H1 (cell line): ENCODE results near the gene PPP2R3A. TPM values are rescaled to one million over a fixed set of nuclear protein-coding genes. Genes with fewer than 3 reads are reported as not detected.
"Not testable (repeated sequence)": the region's sequence is repeated elsewhere in the genome, so short reads cannot be mapped to it uniquely, and the experiment has no call there.

Experiments
- CTCF ChIA-PET: fragments of 300-600 bp; sonication (Branson Sonifier 250); formaldehyde crosslinking; loops from one replicate; lab custom pipeline; 2021; ENCODE audit not compliant: partially characterized antibody; lab: Charles Lee
- POLR2A ChIA-PET: fragments of 300-600 bp; sonication (Branson Sonifier 250); formaldehyde crosslinking; loops from one replicate; lab custom pipeline; 2021; ENCODE audit warnings: inconsistent platforms; ENCODE audit not compliant: partially characterized antibody; lab: Charles Lee
- DNase-seq, 2 experiments: peaks; one replicate each; pipeline versions ENCODE4 v3.0.0 to v3.0.0-alpha.2; 2010 to 2022; ENCODE audit warnings: low spot score in 2 of 2, low read depth in 1 of 2, mixed read lengths in 1 of 2
- FAIRE-seq: peaks from 2 replicates; lab custom pipeline; 2011; peaks lifted over from hg19 to GRCh38; lab: Jason Lieb, UNC
- H2AFZ ChIP-seq: 2 replicates; pipeline ENCODE4 v1.8.1; 2012; ENCODE audit warnings: low read length, inconsistent platforms
- H2AK5ac ChIP-seq: 2 replicates; pipeline ENCODE4 v1.6.1; 2013; ENCODE audit warnings: low read depth, low read length
- H2BK120ac ChIP-seq: replicated peaks from 2 replicates; pipeline ENCODE3; 2013; ENCODE audit warnings: low read depth, low read length, inconsistent platforms
- H2BK12ac ChIP-seq: 2 replicates; pipeline ENCODE4 v1.6.1; 2013; ENCODE audit warnings: low read depth, low read length
- H2BK15ac ChIP-seq: 2 replicates; pipeline ENCODE4 v1.6.1; 2013; ENCODE audit warnings: low read length
- H2BK20ac ChIP-seq: 2 replicates; pipeline ENCODE4 v1.6.1; 2013; ENCODE audit warnings: low read length
- H2BK5ac ChIP-seq: 2 replicates; pipeline ENCODE4 v1.6.1; 2013; ENCODE audit warnings: low read depth, low read length
- H3K14ac ChIP-seq: 2 replicates; pipeline ENCODE4 v1.6.1; 2013; ENCODE audit warnings: inconsistent platforms; ENCODE audit not compliant: insufficient read length
- H3K18ac ChIP-seq: 2 replicates; pipeline ENCODE4 v1.6.1; 2013; ENCODE audit warnings: low read length; ENCODE audit errors: extremely low read depth
- H3K23ac ChIP-seq: 2 replicates; pipeline ENCODE4 v1.6.1; 2013; ENCODE audit warnings: inconsistent platforms; ENCODE audit not compliant: insufficient read length
- H3K23me2 ChIP-seq: 2 replicates; pipeline ENCODE4 v1.6.1; 2013; ENCODE audit warnings: low read depth, low read length
- H3K27ac ChIP-seq: 2 replicates; pipeline ENCODE4 v1.6.1; 2011; ENCODE audit warnings: low read depth, low read length, inconsistent platforms
- H3K27me3 ChIP-seq, 4 experiments: replicated peaks in 1 of 4; 1 replicate in 1 of 4; 2 replicates in 3 of 4; pipeline versions ENCODE4 v1.6.1 to v1.8.1; 2011 to 2013; ENCODE audit warnings: low read length in 3 of 4, mild to moderate bottlenecking in 3 of 4, inconsistent platforms in 2 of 4, mixed read lengths in 2 of 4, moderate library complexity in 1 of 4; ENCODE audit not compliant: control insufficient read depth in 3 of 4, insufficient read depth in 3 of 4; ENCODE audit errors: extremely low read depth in 1 of 4
- H3K36me3 ChIP-seq, 4 experiments: 2 replicates each; pipeline versions ENCODE4 v1.6.1 to v1.8.1; 2011 to 2013; ENCODE audit warnings: mild to moderate bottlenecking in 4 of 4, low read length in 3 of 4, moderate library complexity in 2 of 4, control low read depth in 1 of 4, inconsistent platforms in 1 of 4; ENCODE audit not compliant: insufficient read depth in 4 of 4, control insufficient read depth in 2 of 4
- H3K4ac ChIP-seq: replicated peaks from 2 replicates; pipeline ENCODE3; 2013; ENCODE audit warnings: low read length, low read depth, mixed read lengths, inconsistent platforms; ENCODE audit not compliant: insufficient read length
- H3K4me1 ChIP-seq, 4 experiments: replicated peaks in 1 of 4; 1 replicate in 1 of 4; 2 replicates in 3 of 4; pipeline versions ENCODE4 v1.6.1 to v1.8.1; 2011 to 2013; ENCODE audit warnings: low read length in 3 of 4, inconsistent platforms in 2 of 4, mixed read lengths in 1 of 4; ENCODE audit not compliant: insufficient read depth in 4 of 4, control insufficient read depth in 3 of 4
- H3K4me2 ChIP-seq, 2 experiments: 2 replicates each; pipeline versions ENCODE4 v1.6.1 to v1.8.1; 2011 to 2013; ENCODE audit warnings: low read depth in 2 of 2, low read length in 2 of 2, control low read depth in 1 of 2, inconsistent platforms in 1 of 2, mild to moderate bottlenecking in 1 of 2; ENCODE audit not compliant: insufficient read depth in 1 of 2
- H3K4me3 ChIP-seq, 4 experiments: fragments of 200-600, 300-600 bp in 1 of 4; sonication (generic), shearing (Covaris generic), sonication (Bioruptor Twin) in 1 of 4; 2 replicates each; pipeline versions ENCODE4 v1.5.1 to v1.8.1; 2011 to 2016; ENCODE audit warnings: low read length in 4 of 4, low read depth in 3 of 4, control low read depth in 2 of 4, inconsistent platforms in 2 of 4, mild to moderate bottlenecking in 2 of 4, mixed read lengths in 1 of 4, moderate library complexity in 1 of 4; ENCODE audit not compliant: insufficient read depth in 2 of 4; ENCODE audit errors: extremely low read depth in 1 of 4
- H3K56ac ChIP-seq: replicated peaks from 2 replicates; pipeline ENCODE3; 2013; ENCODE audit warnings: low read depth, mild to moderate bottlenecking, mixed read lengths, low read length, inconsistent platforms; ENCODE audit not compliant: insufficient read length
- H3K79me1 ChIP-seq: 2 replicates; pipeline ENCODE4 v1.6.1; 2013; ENCODE audit warnings: low read depth, low read length, control low read depth
- H3K79me2 ChIP-seq, 2 experiments: 2 replicates each; pipeline versions ENCODE4 v1.6.1 to v1.8.1; 2012 to 2013; ENCODE audit warnings: low read length in 2 of 2, mild to moderate bottlenecking in 2 of 2, inconsistent platforms in 1 of 2; ENCODE audit not compliant: insufficient read depth in 2 of 2, control insufficient read depth in 1 of 2
- H3K9ac ChIP-seq, 4 experiments: replicated peaks in 1 of 4; 1 replicate in 1 of 4; 2 replicates in 3 of 4; pipeline versions ENCODE4 v1.6.1 to v1.8.1; 2011 to 2013; ENCODE audit warnings: low read depth in 3 of 4, low read length in 3 of 4, control low read depth in 2 of 4, mild to moderate bottlenecking in 2 of 4, moderate library complexity in 2 of 4, inconsistent platforms in 1 of 4; ENCODE audit errors: extremely low read depth in 1 of 4
- H3K9me3 ChIP-seq, 2 experiments: 2 replicates each; pipeline versions ENCODE4 v1.6.1 to v1.8.1; 2012 to 2013; ENCODE audit warnings: mild to moderate bottlenecking in 2 of 2, moderate library complexity in 2 of 2, control low read depth in 1 of 2, inconsistent platforms in 1 of 2, low read depth in 1 of 2, low read length in 1 of 2, mixed read lengths in 1 of 2; ENCODE audit not compliant: insufficient read depth in 2 of 2
- H4K20me1 ChIP-seq, 2 experiments: replicated peaks in 1 of 2; 2 replicates each; pipeline versions ENCODE3 to v1.8.1; 2011 to 2013; ENCODE audit warnings: inconsistent platforms in 2 of 2, low read length in 2 of 2, mild to moderate bottlenecking in 1 of 2; ENCODE audit not compliant: insufficient read depth in 2 of 2, control insufficient read depth in 1 of 2
- H4K5ac ChIP-seq: 2 replicates; pipeline ENCODE4 v1.6.1; 2013; ENCODE audit warnings: low read length, low read depth, mixed read lengths, inconsistent platforms; ENCODE audit not compliant: insufficient read length
- H4K8ac ChIP-seq: 2 replicates; pipeline ENCODE4 v1.8.0; 2013; ENCODE audit warnings: mild to moderate bottlenecking, moderate library complexity, low read length, inconsistent platforms; ENCODE audit not compliant: insufficient read depth; ENCODE audit errors: extremely low read depth
- H4K91ac ChIP-seq: replicated peaks from 2 replicates; pipeline ENCODE3; 2013; ENCODE audit warnings: low read length, mixed read lengths, inconsistent platforms; ENCODE audit not compliant: insufficient read length
- WGBS, 2 experiments: shearing (Covaris generic) in 1 of 2; methylation state at CpG; one replicate each; pipeline versions ENCODE4 v1.1.6 to v1.1.7; 2013 to 2015; ENCODE audit warnings: low lambda C conversion rate in 2 of 2, mixed read lengths in 2 of 2, inconsistent platforms in 1 of 2, low coverage in 1 of 2, missing lambda C conversion rate in 1 of 2; ENCODE audit not compliant: insufficient replicate concordance in 2 of 2, insufficient coverage in 1 of 2, insufficient read length in 1 of 2; ENCODE audit errors: extremely low coverage in 1 of 2, missing lambda C conversion rate in 1 of 2; 5-methylcytosine and 5-hydroxymethylcytosine counted together
- polyA plus RNA-seq, 7 experiments: library from polyadenylated mRNA; depleted of rRNA in 3 of 7; stranded (reverse) in 5 of 7; unstranded in 2 of 7; fragments of >200 nt in 5 of 7; fragments of 200-250 nt in 2 of 7; gene quantifications; 1 replicate in 5 of 7; 2 replicates in 1 of 7; 4 replicates in 1 of 7; pipeline versions ENCODE4 v1.2.1 to v1.2.3, GENCODE V29; 2011 to 2013; ENCODE audit warnings: missing spikeins in 2 of 7, mixed read lengths in 2 of 7
- total RNA-seq: library from RNA; stranded (reverse); fragmentation: NEBNext Ultra II Directional; extraction: Animal tissue kit (Norgen Biotek cat#: 25700); gene quantifications from 2 replicates; pipeline ENCODE4 v1.2.1, GENCODE V29; 2021

The PPP2R3A gene
- total and polyA plus RNA-seq, 2 of the 8 experiments (the other 6 are each of a cell fraction or from before 2014, with no cell fraction given): 4.1 to 15.2 TPM

DNA sequence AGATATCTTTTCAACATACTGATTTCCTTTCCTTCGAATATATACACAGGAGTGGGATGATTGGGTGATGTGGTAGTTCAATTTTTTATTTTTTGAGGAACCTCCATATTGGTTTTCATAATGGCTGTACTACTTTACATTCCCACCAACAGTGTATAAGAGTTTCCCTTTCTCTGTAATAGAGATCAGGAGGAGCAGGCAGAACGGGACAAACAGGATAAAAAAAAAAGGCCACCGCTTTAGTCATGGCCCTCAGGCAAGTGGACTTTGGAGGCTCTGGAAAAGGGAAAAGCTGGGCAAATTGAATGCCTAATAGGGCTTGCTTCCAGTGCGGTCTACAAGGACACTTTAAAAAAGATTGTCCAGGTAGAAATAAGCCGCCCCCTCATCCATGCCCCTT, 30.4 kb upstream of the PPP2R3A start:
- H3K27me3 ChIP-seq, H3K4ac ChIP-seq, H3K4me1 ChIP-seq, H3K9ac ChIP-seq, FAIRE-seq, H2BK20ac ChIP-seq, H2AFZ ChIP-seq, H2AK5ac ChIP-seq, CTCF ChIA-PET, H2BK120ac ChIP-seq, H4K5ac ChIP-seq, H3K4me2 ChIP-seq, H3K9me3 ChIP-seq, H3K36me3 ChIP-seq, H3K18ac ChIP-seq, POLR2A ChIA-PET, H3K14ac ChIP-seq, H3K23me2 ChIP-seq, H2BK12ac ChIP-seq, H4K8ac ChIP-seq, H3K23ac ChIP-seq, H4K91ac ChIP-seq, DNase-seq, H2BK5ac ChIP-seq, H3K79me2 ChIP-seq, H3K56ac ChIP-seq, H3K4me3 ChIP-seq, H3K79me1 ChIP-seq, H4K20me1 ChIP-seq, H3K27ac ChIP-seq, H2BK15ac ChIP-seq: not testable (repeated sequence)
- WGBS, 2 experiments: 79% methylated on average over 5 of the region's 5 CpGs; no CpG with 5 or more reads in 1 of the 2 experiments

DNA sequence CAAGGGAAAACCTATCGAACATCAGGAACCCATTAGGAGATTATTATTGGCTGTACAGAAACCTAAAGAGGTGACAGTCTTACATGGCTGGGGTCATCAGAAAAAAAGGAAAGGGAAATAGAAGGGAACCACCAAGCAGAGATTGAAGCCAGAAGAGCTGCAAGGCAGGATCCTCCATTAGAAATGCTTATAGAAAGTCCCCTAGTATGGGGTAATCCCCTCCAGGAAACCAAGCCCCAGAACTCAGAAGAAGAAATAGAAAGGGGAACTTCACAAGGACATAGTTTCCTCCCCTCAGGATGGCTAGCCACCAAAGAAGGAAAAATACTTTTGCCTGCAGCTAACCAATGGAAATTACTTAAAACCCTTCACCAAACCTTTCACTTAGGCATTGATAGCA, 27.8 kb upstream of the PPP2R3A start:
- WGBS, 2 experiments: 100% methylated on average over 1 of the region's 1 CpG; no CpG with 5 or more reads in 1 of the 2 experiments
- H3K14ac ChIP-seq, H4K20me1 ChIP-seq, H2BK120ac ChIP-seq, H3K4ac ChIP-seq, FAIRE-seq, H3K18ac ChIP-seq, H3K27me3 ChIP-seq, H2AFZ ChIP-seq, H4K8ac ChIP-seq, H4K5ac ChIP-seq, H2BK20ac ChIP-seq, H3K27ac ChIP-seq, CTCF ChIA-PET, H3K79me2 ChIP-seq, H3K36me3 ChIP-seq, H3K4me1 ChIP-seq, H3K4me2 ChIP-seq, H2BK12ac ChIP-seq, H3K79me1 ChIP-seq, H3K4me3 ChIP-seq, H3K23me2 ChIP-seq, POLR2A ChIA-PET, H4K91ac ChIP-seq, H3K23ac ChIP-seq, H3K9me3 ChIP-seq, H2AK5ac ChIP-seq, H3K9ac ChIP-seq, H3K56ac ChIP-seq, H2BK15ac ChIP-seq, H2BK5ac ChIP-seq, DNase-seq: not testable (repeated sequence)
